HG03103 (cell line): ENCODE data around the gene TGFBR1.
"Not testable (repeated sequence)": the region's sequence is repeated elsewhere in the genome, so short reads cannot be mapped to it uniquely, and the experiment has no call there.

Experiments used
- ATAC-seq: cut with Tn5 transposase; IDR thresholded peaks from one replicate; pipeline ENCODE4 v1.9.1; 2021; ENCODE audit warnings: low read depth; ENCODE audit not compliant: unreplicated experiment

TGFBR1 gene

DNA sequence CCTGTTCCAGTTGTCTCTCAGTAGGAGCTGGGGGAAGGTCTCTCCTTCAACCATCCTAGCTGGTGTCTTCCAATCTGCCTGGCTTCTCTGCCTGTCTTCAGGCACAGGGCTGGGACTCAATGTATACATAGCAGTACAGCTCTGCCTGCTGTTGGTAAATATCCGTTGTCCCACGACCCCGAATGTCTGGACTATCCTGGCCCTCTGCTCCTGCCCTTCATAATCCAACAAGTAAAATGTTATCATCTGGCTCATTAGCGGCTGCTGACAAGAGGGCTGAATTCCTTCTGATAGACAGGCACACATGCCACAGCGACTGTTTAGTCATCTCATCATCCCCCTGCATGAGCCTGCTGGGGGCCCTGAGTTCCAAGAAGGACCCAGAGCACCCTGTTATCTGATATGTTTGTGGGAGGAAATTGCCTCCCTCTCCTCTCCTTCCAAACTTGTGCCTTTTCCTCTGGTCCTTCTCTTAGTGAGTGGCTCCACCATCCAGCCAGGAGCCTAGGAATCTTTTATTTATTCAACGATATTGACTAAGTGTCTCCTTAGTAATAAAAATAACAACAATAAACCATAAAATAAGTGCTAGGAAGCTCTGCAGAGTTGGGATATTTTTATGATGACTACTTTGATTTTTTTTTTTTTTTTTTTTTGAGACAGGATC is 29.5 kb upstream of the TGFBR1 start:
- no peak for ATAC-seq

DNA sequence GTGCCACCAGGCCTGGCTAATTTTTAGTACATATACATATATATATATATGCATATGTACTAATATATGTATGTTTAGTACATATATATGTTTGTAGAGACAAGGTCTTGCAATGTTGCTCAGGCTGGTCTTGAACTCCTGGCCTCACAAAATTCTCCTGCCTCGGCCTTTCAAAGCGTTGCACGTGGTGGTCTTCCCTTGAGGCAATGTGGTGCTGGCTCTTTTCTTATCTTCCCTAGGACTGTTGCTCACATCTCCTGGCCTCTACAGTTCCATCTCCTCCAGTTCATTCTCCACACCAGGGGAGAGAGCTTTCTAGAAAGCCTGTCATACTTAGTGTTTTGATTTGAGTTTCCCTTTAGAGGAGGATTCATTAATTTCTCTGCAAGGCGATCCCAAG is 28.9 kb upstream of the TGFBR1 start:
- ATAC-seq: no peak

DNA sequence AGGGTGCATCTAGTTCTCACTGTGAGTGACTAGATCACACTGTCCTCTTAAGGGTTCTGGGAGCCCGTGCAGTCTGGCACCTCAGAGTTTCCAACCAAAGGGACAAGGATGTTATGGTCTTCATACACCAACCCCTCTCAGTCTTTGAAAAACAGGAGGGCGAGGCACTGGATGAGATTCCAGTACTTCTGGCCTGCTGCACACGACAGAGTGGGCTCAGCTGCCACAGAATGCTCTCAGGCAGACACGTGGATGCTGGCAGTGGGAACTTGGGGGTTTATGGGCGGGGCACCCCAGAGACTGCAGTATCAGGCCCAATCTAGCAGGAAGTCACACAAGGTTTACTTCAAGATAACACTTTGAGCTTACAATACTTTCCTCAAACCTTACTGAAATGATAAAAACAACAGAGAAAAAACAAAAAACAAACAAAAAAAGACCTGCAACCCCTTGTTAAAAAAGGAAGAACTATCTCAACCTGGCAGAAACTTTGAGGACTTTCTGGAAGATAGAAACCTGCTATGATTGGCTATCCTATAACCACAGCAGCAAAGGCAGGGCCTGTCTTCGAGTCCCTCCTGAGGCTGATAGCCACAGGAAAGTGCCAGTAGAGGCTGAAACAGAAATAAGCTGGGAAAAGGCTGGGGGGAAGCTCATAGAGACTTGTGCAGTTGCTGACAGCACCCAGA is 28.3 kb upstream of the TGFBR1 start:
- ATAC-seq: no peak

DNA sequence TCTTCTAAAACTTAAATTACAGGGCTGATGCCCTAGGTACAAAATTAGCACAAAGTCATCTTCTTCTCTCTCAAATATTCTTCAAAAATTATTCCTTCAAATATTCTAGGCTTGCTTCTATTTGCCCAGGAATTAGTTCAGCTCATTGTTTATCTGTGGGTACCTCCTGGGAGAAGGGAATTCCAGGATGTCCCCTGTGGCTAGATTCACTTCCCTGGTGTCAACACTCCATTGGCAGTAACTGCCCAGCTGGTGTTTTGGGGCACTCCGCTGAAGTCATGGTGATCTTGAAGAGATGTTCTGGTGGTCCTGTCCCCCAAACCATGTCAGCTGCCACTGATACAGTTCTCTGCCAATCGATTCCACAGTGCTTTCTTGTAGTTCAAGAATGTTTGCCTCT is 26.2 kb upstream of the TGFBR1 start:
- no peak for ATAC-seq

DNA sequence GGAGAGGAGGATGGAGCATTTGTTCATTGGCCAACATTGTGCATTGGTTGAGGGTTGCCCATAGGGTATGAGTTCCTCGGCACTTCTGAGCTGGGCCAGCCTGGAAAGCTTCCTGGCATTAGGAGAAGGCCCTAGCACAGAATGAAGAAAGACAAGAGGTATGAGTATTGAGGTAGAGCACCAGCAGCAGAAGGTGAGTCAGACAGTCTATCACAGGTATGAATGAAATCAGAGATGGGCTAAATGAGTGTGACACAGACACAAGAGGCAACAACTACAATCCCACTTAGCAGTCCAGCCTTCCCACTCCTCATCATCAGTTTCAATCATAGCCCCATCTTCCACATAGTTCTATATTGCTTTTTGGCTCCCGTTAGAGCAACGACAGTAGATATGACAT is 25.4 kb upstream of the TGFBR1 start:
- no peak for ATAC-seq

DNA sequence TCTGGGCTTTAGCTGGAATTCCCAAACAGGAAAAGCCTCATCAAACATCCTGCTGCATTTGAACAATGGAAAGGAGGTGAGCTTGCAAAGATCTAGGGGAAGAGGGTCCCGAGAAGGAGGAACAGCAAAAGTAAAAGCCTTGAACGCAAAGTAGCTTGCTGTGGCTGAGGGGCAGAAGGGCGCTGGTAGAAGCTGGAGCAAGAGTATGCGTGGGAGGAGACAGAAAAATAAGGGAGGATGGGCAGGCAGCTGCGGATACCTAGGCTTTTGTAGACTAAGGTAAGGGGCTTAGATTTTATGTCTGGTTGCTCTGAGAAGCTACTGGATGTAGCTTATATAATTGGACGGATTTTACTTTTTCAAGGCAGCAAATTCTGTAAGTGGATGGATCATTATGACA is 21.9 kb upstream of the TGFBR1 start:
- ATAC-seq: no peak

DNA sequence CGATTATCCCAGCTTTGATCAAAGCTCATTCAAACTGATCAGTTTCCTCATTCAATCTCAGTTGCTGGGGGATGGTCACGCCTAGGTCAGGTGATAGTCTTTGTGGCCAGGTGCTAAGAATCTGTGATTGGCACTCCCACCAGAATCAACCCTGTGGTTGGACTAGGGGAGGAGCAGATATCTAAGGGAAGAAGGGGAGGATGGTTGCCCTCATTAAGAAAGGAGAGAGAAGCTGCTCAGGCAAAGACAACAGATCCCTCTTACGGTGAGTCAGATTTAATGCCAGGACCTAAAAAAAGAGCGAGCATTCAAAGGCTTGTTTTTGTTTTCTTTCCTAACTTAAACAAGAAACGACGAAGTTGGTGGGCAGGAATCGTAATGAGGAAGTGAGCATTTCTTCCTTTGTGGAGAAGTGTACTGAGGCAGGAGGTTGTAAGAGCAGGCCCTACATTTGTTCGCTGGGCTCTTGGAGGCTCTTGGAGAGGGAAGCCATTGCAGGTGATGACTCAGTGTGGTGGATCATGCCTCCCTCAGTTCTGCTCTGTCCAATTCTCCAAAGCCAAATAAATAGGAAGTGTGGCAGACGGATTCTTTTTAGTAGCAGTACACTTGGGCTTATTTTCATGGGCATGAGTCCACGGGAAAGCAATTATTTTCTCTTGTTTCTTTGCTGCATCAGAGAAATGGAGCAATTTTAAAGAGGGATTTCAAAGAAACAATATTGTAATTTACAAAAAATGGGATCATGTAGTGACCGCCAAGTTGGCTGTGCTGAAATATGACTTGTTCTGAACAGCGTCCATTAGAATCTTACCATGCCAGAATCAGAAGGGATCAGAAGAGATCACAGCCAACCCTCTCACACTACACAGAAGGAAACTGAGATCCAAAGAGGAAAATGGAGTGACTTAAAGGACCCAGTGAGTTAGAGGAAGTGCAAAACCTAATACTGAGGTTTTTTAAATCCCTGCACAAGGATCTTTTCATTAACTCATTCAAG is 18.7 kb upstream of the TGFBR1 start:
- no peak for ATAC-seq

DNA sequence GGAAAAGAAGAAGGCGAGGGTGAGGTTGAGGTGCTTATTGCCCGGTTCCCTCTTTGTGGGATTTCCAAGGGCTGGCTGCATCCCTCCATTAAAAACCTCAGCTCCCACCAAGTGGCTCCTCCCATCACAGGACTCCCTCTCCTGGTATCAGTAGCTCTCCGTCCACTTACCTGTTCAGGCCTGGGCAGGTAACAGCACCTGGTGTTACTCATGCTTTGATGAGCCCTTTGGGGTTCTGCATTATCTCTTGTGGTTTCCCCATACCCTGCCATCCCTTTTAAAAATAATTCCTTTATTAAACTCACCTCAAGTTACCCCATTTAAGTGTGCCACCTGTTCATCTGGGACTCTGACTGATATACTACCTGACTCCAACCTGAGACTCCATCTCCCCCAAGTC is 17.5 kb upstream of the TGFBR1 start:
- no peak for ATAC-seq

DNA sequence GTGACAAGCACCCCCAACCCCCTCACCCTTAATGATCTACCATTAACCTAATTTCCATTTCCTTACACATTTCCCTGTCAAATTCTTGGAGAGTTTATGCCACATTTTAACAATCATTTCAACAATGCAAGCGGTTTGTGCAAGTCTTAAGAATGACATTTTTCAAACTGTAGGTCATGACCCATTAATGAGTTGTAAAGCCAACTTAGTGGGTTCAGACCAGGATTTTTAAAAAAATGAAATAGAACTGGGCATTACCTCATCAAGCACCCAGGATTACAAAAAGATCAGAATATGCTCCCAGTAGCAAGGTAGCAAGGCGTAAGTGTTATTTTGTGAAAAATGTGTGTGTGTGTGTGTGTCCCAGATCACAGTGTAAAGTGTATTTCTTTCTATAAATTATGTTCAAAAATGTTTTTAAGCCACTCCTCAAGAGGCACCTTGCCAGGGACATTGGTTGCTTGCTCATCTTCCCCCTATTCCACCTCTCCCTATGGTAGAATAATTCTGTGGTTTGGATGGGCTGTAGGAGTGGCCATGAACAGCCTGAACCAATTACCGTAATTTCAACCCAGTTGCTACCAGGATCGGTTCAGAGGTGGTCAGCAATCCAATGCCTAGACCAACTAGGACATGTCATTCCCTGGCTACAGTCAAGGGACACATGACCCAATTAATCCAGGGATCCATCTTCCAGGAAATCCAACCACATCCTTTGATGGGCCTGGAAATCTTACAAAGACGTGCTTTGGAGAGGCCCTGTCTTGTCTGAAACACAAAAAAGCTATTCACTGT is 14.4 kb upstream of the TGFBR1 start:
- no peak for ATAC-seq

DNA sequence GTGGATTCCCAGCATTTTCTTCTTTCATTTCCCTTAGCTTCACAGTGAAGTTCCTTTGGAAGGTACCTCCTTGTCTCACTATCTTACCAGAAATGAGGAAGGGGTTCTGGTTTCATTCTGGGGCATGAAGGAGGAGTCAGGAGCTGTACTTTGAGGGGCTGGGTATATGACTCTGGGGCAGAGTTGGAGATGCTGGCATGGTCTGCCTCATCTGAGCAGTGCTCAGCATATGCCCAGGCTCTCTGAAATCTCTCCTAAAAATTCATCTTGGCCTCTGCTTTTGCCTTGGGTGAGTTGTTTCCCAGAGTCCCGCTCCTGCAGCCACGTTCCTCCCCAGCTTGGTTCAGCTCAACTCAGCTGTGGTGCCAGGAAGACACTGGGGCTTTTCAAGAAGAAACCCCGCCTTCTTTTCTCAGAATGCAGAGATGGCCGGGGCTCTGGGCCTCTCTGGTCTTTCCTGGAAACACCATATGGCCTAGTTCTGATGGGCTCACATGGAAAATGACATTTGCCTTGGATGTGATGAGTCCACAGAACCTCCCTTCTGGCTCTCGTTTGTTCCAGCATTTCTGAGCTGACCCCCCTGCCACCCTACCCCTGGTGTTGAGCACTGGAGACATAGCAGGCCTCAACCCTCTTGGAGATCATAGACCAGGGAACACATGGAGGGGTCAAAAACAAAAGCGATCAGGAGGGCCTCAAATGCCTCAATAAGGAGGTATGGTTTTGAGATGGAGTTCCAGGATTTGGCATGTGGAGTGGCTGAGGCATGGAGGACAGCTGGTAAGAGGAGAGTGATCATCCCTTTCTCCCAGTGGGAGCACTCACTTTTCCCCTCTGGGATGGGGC is 12.0 kb upstream of the TGFBR1 start:
- no peak for ATAC-seq

DNA sequence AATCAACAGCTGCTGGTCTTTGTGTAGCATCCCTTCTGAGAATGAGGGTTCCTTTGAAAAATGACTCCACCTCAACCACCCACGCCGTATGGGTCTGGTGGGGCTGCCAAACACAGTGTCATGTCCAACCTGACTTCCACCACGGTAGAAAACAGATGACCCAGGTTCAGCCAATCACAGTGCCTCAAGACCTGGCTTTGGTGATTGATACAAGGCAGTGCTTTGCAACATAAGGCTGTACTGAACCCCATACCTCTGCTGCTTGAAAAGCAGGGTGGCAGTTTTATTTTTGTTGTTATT is 11.5 kb upstream of the TGFBR1 start:
- ATAC-seq: no peak

DNA sequence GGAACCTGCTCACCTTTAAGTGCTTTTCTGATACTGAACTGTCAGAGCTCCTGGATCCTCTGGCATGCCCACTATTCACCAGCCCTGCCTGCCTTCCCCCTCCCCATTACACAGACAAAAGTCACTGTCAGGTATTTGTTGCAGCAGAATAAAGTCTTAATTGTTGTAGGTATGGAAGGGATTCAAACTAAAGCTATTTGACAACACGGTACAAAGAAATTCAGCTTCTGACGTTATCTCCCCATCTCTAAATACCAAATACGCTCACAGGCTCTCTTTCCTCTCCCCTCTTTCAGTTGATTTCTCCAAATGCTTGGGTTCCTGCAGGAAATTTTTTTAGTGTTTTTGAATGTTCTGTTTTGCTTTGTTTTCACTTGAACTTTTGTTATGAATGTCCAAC is 9.3 kb upstream of the TGFBR1 start:
- no peak for ATAC-seq

DNA sequence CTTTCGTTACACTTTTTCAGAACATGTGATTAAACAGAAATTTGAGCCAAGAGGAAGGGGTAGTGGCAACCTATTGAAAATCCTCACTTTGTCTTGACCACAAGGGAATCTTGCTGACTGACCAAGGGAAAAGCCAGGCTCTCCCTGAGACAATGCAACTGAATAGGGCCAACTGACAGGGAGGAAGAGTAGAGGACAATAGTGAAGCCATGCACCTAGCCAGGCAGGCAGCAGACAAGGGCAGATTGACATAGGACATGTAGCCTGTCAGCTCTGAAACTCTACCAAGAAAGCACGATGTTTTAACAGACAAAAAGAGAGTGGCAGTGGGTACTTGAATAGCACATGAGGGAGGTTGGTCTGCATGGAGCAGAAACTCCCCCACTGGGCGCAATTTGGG is 8.5 kb upstream of the TGFBR1 start:
- no peak for ATAC-seq

DNA sequence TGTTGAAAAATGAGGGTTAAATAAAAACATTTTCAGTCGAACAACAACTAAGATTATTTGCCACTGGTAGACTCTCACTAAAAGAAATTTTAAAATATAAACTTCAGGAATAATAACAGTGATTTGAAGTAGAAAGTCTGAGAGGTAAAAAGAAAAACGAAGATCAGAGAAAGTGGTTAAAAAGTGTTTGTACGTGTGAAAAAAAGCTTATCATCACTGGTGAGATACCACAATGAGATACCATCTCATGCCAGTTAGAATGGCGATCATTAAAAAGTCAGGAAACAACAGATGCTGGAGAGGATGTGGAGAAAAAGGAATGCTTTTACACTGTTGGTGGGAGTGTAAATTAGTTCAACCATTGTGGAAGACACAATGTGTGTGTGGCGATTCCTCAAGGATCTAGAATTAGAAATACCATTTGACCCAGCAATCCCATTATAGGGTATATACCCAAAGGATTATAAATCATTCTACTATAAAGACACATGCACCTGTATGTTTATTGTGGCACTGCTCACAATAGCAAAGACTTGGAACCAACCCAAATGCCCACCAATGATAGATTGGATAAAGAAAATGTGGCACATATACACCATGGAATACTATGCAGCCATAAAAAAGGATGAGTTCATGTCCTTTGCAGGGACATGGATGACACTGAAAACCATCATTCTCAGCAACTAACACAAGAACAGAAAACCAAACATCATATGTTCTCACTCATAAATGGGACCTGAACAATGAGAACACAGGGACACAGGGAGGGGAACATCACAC is 4.9 kb upstream of the TGFBR1 start:
- ATAC-seq: not testable (repeated sequence)

DNA sequence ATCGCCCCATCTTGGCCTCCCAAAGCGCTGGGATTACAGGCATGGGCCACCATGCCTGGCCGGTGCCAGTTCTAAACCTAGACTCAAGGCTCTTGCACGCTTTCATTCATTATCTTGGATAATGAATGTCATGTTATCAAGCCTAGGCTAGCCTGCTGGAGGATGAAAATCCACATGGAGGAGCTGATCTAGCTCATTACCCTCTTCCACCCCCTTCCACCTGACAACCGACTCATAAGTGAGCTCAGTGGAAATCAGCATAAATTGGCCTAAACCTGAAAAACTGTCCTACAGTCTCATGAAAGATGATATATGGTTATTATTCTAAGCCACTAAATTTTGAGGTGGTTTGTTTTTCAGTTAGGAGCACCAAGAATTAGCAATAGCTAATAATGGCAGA is 3.6 kb upstream of the TGFBR1 start:
- ATAC-seq: no peak

DNA sequence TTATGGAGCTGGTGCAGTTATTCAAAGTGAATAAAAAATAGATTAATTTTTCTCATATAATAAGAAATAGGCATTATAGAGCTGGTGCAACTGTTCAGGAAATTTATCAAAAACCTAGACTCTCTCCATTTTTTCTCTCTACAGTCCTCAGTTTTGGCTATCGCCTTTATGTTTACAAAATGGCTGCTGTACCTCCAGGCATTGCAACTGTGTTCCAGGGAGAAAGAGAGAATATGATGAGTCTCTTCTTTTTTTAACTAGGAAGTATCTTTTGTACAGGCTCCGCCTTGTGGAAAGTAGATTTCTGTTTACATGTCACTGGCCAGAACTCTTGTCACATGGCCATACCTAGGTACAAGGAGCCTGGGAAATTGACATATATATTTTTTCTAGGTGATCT is 3.1 kb upstream of the TGFBR1 start:
- ATAC-seq: no peak

DNA sequence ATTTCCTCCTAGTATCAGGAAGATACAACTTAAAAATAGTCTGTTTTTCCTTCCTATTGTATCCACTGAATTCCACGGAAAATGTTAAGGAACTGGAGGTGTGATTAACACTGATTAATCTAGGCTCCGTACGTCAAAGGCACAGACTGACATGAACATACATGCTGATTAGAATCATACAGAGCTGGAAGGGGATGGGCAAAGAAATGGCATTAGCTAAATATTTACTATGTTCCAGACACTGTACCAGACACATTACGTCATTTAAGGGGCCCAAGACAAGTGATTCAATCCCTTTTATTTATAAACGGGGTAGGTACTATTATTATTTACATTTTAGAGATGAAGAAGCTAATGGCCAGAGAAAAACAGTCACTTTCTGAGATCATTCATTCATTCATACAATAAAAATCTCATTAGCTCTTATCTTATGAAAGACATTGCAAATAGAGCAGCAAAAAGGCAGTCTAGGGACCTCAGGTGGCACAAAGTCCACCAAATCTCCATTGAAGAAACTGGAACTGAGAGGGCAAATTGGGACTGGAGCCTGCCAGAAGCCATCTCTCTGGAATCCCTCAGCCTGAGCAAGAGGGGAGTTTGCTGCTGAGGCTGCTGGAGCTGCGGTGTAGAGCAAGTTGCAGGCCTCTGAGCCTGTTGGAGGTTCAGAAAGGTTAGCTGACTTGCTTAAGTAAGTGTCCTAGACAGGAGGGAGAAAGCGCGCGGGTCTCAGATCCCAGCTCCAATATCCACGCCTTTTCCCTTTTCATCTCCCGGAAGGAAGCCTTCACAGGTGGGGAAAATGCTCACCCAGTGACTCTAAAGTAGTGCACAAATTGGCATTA is 1.6 kb upstream of the TGFBR1 start:
- ATAC-seq: no peak

DNA sequence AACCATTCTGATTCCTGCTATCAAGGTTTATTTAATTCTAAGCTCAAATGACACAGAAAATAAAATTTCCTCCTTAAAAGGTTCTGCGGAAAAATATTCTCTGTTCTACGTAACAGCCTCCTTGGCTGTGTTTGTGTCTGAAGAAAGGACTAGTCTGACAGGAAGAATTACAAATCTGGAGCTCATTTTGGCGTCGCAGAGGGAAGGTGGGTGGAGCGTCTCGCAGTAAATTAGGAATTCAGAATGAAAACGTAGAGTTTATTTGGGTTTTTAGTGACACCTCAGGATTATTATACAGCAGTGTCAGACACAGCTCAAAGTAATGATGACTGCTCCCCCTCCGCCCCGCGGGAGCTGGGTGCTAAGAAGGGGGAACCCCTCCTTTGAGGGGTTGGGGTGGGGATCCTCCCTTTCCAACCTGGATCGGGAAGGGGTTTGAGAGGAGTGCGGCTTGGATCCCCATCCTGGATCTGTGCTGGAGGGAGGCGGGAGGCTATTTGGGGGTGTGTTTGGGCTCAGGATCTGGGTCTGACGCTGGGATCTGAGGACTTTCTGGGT is 933 bp upstream of the TGFBR1 start:
- no peak for ATAC-seq
